ENCODE data around the gene NOVA2.

- no peak for TF ChIP-seq CTCF (conservative IDR thresholded peaks at IDR 0.05; ENCODE audit: low read depth, low read length)
- no peak for TF ChIP-seq EZH2phosphoT487 (IDR thresholded peaks at IDR 0.05; ENCODE audit: borderline replicate concordance, low read length)
- no peak for TF ChIP-seq EZH2 (IDR thresholded peaks at IDR 0.05; ENCODE audit: low read length, unreplicated experiment)
Measured at GRCh38 chr19:45975306-45976070, 1.8 kb upstream of the NOVA2 start.
